NCI-H1930 (cell line): Measurements from ENCODE around the gene TASOR2.

Source experiments
- DNase-seq, 2 experiments: peaks; one replicate each; lab custom pipeline; 2025; lab: John Stamatoyannopoulos, UW

TASOR2 gene, protein sequence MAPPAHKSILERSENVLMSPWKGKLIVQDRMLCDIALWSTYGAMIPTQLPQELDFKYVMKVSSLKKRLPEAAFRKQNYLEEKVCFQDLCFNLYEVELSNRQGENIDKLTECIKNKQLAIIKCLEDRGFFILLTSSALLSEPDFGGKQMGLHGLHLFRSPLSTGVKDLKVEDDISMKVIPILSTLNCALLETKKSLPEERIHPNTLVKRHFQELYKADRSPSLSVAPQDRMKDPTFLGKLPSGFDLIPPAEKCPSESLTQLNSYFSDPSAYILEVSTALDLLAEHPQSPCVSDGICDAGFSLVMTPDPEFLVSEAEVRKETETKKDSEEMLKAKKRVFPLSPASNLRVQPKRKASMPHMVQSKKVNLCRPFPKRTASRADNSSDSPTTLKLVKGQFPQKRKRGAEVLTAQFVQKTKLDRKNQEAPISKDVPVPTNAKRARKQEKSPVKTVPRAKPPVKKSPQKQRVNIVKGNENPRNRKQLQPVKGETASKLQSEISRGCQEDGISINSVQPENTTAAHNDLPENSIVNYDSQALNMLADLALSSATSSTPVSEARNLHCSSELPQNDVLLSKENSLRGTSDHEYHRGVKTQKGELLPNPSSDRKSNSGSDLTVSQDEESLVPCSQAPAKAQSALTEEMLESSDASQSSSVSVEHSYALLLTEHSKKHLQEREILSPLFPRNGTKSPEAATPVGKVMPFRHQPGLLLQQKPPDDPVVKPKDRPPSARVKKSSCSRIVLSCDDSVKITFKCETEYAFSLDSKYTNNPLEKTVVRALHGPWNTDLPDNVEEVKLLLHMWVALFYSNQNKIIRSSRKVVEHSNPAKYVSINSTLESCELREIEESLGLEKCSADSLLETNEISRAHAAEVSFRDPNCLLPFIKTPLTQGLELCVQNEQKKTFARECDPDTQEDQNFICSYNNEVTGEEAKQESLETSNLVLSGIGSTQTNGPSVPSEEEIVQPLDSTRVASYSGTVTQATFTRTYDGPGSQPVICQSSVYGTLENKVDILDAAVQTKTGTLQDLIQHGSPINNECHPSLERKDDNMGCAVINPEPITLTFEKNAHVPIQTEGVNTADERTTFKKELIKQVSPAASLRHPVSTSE (N-terminal part only)

DNA sequence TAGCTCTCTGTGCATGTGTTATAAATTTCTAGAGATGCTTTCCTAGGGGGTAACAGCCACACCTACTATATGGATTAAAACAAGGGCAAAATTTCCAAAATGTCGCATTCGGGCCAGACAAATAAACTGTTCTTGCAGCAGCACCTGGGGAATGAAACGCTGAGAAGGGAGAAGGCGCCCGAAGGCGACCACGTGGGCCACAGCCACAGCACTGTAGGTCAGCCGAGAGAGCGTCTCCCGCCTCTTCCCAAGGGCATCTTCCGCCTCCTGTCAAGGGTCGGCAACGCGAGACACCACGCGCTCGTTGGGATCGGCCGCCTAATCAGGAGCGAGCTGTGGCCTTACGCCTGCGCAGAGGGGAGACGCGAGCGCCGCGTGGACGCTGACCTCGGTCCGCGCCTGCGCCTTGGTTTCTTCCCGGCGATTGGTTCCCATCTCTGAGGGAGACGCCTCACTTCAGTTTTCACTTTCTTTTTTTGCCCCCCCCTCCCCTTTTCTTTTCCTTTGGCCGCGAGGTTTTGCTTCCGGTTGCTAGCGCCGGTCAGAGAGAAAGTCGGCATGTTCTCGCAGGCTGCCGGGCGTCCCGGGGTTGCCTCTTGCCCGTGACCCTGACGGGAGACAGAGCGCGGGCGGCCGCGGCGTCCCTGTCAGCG, at the start of gene TASOR2:
Gene TASOR2, plus strand, starts transcription at position 521 of the 653 bp plus-strand sequence. CDS start 35,805 bp downstream, outside the sequence.
- peak; percentile 63 to 83 for DNase-seq

DNA sequence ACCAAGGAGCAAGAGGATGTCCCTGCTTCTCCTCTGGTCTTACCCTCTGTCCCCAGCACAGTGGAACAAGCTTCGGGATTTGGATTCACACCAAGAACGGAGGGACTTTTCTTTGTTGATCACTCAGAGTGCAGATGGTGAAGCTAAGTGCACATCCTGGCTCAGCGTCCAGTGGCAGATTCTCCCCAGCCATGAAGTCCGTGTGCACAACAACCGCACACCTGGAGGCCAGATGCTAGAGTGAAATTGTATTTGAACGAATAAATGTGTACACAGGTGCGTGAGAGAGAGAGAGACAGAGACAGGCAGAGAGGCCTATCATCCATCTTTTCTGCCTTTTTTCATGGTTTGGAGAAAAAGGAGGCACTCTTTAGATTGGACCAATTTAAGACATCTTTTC, 49.7 kb upstream of the TASOR2 start:
- no peak for DNase-seq

DNA sequence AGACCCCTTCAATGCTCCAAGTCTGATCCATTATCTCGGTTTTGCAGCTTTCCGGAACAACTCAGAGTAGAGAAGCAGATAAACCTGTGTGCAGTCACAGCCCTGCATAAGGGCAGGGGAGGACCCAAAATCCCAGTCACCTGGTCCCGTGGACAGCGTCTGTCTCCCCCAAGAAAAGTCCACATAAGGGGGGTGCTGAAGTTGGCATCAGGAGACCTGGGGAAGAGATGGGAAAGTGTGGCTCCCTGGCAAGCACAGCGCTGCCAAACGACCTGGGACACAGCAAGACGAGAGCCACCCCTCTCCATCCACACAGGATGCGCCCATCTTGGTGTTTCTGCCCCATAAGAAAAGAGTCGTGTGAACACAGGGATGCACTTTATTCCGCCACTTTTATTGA, 46.1 kb upstream of the TASOR2 start:
- DNase-seq: no peak

DNA sequence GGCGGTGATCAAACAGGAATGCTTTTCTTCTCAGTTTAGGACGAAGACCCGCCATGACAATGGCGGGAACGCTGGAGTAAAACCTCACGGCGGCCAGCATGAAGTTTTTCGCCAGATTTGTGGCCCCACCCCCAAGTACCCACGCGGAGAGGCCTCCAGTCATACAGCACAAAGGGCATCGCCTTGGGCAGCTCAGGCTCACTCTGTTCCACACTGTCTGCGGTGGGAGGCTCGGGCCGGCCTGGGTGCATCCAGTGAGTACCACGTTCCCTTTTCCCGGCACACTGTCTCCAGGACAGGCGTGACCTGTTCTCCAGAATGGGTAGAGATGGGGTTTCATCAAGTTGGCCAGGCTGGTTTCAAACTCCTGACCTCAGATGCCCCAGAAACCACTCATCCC, 45.6 kb upstream of the TASOR2 start:
- DNase-seq: no peak

DNA sequence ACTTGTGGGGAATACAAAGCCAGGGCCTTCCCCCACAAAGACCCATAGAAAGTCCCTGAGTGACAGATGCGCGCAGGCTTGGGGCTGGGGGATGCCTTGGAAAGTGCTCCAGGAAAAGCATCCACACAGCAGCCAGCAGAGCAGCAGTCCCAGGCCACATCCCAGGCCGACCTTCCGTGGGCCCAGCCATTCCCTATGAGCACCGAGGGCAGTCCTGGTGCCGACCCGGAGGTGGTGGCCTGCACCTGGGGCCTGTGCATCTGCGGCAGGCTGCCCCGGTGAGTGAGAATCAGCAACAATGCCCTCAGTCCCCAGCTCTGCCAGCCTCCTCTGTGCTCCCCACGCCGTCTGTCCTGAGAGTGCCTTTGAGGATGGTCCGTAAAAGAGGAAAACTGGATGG, 44.6 kb upstream of the TASOR2 start:
- DNase-seq: no peak

DNA sequence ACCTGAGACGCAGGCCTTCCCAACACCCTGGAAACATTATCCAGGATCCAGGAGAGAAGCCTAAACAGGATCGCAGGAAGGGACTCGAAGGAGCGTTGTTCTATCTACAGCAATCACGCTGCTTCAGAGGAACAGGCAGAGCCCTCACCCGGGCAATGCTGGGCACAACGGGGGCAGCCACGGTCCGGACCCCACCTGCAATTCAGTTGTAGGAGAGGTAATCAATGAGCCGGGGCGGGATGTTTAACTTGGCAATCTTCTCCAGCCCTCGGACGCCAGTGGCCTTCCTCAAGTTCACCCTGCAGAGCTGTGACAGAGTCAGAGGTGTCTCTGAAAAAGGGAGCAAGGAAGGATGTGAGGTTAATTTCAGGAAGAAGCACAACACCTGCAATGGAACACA, 44.1 kb upstream of the TASOR2 start:
- no peak for DNase-seq

DNA sequence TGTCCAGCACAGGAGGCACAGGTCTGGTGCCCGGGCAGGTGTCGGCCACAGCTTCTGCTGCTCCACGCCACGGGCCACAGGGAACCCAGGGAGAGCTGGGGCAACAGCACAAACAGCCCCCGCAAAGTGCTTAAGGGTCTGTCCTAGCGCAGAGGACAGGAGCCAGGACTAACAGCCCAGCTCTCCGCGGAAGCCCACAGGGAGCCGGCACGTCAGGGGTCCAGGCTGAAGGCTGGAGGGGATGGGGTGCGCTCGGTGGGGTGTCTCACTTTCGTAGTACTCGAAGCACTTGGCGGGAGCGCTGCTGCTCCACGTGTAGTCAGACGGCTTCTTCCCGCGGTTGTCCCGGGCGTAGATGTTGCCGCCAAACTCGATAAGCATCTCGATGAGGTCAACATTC, 43.1 kb upstream of the TASOR2 start:
- DNase-seq: no peak

DNA sequence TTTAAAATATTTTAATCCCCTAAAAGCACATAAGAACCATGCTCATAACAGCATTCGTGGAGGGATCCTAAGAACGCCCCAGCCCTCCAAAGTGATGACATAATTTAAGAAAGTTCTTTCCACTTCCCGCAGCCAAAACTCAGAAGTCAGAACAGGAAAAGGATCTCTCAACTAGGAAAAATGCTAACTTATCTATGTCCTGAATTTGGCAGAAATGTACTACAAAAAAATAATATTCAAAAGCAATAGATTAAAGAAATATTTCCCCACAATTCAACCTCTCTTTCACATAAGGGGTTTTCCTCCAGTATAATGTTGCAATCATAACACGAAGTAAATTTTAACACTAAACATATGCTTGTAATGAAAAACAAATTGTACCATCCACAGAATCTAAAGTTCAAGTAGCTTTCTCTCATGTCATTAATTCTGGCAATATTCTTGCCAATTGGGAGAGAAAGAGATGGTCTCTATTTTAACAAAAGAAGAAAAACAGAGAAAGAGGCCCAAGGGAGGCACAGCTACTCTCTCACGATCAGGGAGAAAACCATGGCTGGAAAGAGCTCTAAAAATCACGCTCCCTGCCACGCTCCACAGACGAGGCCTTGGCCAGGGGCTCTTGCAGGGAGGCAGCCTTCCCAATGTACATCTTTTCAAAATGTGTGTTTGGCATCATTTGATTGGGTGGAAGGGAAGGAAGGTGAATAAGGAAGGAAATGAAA, 41.1 kb upstream of the TASOR2 start:
- no peak for DNase-seq

DNA sequence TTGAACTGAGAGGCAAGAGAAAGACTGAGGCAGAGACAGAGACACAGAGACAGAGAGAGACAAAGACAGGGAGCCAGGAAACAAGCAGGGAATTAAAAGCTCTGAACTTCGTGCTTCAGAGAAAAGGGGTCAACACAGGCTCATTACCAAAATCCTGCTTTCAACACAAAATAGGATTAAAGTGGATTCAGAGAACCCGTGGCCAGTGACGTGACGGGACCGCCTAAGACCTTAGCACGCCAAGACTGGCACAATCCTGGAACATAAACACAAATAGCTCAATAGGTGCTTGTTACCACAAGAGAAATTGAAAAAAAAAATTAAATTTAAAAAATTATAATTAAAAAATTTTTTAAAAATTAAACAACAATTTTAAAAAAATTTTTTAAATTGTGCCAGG, 39.7 kb upstream of the TASOR2 start:
- DNase-seq: no peak

DNA sequence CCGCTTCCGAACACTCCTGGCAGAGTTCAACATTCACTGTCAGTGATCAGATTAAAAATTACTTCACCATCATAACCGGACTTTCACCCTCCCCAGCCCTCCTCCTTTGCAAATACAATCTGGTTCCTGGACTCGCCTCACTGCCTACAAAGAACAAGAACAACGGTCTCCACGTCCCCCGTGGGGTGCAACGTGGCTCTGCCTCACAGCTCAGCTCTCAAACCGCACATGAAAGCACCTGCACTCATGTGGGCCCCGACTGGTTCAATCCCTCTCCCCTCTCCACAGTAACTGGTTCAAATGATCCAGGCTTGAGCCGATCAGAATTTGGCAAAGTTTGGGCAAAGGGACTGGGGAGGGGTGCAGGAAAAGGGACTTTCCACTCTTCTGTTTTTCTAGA, 39.3 kb upstream of the TASOR2 start:
- no peak for DNase-seq

DNA sequence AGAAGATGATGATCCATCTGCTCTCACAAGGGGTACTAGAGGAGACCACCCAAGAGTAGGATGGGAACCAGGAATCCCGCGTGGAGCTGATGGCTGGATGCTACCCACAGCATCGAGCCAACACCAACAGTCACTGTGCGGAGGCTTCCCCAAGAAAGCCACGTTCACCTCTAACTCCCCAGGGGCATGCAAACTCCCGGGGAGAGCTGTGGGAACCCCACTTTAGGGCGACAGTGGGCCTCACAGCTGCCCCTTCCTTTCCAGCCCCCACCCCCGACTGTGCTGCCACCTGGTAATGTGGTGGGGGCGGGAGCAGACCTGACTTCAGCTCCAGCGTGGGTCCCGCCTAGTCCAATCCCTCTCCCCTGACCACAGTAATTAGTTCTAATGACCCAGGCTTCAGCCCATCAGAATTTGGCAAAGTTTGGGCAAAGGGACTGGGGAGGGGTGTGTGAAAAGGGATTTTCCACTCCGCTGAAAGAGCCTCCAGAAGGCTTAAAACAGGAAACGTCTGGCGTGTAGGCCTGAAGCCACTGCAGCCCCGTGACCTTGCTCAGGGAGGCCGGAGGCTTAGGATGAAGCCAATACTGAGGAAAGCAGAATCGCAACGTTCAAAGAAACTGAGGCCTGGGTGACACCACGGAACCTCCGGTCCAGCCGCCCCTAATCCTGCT, 38.6 kb upstream of the TASOR2 start:
- DNase-seq: no peak

DNA sequence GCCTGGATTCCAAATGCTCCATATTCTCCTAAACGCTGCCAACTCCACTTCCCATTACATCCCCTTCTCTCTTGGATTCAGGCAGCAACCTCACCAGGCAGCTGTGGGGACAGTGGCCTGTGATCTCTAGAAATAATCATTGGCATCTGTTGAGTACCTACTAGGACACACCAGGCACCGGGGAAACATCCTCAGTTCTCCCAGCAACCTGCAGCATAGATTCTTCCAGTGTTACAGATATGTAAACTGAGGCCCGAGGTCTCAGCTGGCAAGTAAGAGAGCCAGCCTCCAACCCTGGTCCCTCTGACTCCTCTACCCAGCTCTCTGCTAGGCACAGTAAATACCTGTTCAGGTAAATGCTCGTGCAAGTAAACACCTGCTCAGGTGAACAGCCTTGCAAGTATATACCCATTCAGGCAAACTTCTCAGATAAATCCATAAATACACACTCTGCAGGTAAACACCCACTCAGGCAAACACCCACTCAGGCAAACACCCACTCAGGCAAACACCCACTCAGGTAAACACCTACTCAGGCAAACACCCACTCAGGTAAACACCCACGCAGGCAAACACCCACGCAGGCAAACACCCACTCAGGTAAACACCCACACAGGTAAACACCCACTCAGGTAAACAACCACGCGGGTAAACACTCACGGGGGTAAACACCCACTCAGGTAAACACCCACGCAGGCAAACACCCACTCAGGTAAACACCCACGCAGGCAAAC, 37.0 kb upstream of the TASOR2 start:
- no peak for DNase-seq

DNA sequence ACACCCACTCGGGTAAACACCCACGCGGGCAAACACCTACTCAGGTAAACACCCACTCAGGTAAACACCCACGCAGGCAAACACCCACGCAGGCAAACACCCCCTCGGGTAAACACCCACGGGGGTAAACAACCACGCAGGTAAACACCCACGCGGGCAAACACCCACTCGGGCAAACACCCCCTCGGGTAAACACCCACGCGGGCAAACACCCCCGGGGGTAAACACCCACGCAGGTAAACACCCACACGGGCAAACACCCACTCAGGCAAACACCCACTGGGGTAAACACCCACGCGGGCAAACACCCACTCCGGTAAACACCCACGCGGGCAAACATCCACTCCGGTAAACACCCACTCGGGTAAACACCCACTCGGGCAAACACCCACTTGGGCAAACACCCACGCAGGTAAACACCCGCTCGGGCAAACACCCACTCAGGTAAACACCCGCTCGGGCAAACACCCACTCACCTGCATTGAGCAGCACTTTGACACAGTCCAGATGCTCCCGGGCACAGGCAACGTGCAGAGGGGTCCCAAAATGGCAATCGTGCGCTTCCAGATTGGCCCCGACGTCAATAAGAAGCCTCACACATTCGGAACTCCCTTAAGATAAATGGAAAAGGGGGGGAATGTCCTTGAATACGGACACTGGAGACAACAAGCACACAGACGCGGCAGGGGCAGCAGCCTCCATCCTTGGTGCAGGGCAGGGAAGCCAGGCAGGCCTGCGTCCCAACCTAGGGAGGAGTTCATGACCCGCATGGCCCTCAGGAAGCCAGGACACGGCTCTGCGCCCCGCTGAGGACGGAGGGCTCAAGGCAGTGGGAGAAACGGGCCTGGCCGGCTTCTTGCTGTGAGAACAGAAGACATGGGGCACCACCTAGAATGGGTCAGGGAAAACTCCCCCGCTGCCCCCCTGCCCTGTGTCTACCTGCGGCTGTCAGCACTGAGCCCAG, 35.9 kb upstream of the TASOR2 start:
- DNase-seq: no peak

DNA sequence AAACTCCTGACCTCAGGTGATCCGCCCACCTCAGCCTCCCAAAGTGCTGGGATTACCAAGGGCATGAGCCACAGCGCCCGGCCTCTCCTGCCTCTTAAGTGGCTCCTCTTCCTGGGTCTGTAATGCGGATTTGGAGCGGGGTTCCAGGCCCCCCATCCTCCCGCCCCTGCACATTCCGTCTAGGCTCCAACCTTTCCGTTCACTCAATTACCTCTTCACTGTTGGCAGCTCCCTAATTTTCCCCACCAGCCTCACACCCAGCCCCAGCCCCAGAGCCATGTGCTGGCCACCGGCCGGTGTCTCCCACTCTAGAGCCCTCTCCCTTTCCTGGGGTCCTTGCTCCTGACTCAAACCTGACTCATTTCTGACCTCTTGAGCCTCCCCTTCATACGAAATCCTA, 34.9 kb upstream of the TASOR2 start:
- no peak for DNase-seq

DNA sequence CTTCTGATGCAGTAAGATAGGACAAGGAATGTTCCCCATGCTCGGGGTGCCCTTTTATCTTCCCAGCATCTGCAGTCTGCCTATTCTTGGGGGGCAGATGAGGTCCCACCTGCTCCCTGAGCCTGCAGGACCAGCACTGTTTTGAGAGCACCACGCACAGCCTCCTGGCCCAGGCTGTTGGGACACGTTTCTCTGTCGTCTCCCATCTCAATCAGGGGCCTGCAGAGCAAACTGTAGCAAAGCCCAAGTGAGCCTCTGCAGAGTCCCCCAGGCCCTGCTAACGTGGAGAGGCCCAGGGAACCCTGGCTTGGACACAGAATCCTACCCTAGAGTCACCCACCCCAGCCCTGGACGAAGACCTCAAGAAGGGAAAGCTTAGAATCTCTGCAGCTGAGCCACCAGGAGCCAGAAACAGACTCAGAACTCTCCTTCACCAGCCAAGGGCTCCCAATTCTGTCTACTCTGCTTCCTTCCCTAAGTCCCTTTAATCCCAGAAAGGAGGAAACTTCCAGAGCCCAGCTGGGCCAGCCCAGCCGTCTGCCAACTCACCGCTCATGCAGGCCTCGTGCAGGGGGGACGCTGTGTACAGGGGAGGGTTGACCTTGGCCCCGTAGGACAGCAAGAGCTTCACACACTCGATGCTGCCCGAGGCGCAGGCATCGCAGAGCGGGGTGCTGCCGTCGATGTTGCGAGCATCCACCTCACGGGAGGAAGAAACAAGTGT, 33.8 kb upstream of the TASOR2 start:
- no peak for DNase-seq

DNA sequence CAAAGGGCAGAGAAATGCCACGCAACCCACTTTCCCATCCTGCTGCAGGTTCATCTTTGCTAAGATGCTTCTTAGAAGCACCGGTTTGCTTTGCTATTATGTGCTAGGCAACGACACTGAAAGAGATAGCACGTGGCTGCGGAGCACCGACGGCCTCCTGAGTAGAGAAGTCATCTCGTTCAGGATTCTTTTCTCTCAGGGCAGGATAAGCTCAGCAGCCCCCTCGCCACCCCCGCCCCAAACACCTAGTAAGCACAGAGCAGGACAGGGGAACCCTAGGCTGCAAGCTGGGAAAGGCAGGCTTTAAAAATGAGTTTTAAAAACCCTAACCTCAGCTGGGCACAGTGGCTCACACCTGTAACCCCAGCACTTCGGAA, 33.3 kb upstream of the TASOR2 start:
- DNase-seq: no peak

DNA sequence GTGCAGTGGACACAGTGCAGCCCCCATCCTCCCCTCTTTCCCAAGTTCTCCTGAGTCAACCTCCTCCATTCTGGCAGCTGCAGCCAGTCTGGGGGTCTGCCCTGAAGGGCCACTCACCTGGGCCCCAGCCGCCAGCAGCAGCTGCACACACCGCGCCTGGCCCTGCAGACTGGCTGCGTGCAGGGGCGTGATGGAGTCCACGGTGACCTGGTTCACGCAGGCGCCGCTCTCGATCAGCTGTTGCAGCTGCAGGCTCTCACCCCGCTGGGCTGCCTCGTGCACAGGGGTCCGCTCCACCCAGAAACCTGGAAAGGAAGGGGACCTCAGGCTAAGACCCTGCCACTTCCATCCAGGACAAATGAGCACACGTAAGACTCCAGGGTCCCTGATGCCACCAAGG, 31.9 kb upstream of the TASOR2 start:
- DNase-seq: no peak

DNA sequence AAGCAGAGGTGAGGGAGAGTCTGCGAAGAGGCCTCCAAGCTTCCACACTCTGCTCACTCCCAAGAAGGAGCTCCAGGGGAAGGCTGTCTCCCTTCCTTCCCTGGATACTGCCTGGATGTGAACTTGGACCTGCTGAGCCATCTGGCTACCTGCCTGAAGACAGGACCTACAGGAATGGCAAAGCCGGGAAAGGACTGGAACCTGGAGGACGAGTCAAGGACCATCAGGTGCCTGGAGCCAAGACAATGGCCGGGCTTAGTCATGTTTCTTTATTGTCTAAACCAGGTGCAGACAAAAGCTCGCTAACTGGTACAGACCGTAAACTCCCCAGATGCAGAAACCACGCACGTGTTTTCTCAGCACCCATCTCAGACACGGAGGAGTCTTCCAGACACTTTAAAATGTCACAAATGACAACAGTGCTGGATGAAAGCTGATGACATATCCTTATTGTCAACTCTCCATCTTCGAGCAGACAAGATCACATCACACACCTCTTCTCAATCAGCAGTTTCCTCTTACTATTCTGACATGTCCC, 30.4 kb upstream of the TASOR2 start:
- DNase-seq: no peak
